ENCODE data around the gene GRHL1.

- no peak for TF ChIP-seq POLR2AphosphoS5 (IDR thresholded peaks at IDR 0.05; ENCODE audit: borderline replicate concordance, low read depth, low read length)
- TF ChIP-seq FOXP2 (optimal IDR thresholded peaks at IDR 0.05; ENCODE audit: control extremely low read depth, extremely low read length, insufficient read depth) = no peak
- no peak for TF ChIP-seq EZH2 (IDR thresholded peaks at IDR 0.05)
Measured at GRCh38 chr2:10039658-10040410, 88.3 kb downstream of the GRHL1 start.
